ENCODE data around the gene CACNA1I. TPM values are rescaled to one million over a fixed set of nuclear protein-coding genes. Genes with fewer than 3 reads are reported as not detected.

The CACNA1I gene
- total RNA-seq, 2 donors from 2014 or later = 0.69 to 1.0 TPM

- Histone ChIP-seq H3K27ac (no peak overlapping the region), H3K9me3 (no peaks in the 10 kb centered on the region), H3K4me3 (no peak overlapping the region), H3K9ac (ENCODE audit: low read depth in 2 of 2, low read length in 2 of 2) (no peak overlapping the region), H3K4me1 (no peaks in the 10 kb centered on the region), H3K36me3 (no peaks in the 10 kb centered on the region), H3K27me3 (no peaks in the 10 kb centered on the region)
- TF ChIP-seq CTCF (IDR thresholded peaks at IDR 0.05) = no peak
- intact Hi-C loops (cut with DNase I) = loop anchor here (10.0 kb wide), 1 partner anchor 807 kb away; the partner anchor contains the start of gene ADSL
- DNase-seq = no peak
Measured at GRCh38 chr22:39537975-39538374, 32.6 kb upstream of the CACNA1I start.

GRCh38 chr22:39543095-39543494 lies 27.5 kb upstream of the CACNA1I start:
- intact Hi-C loops (cut with DNase I) = no loop called here
- Histone ChIP-seq H3K27me3 (no peaks in the 10 kb centered on the region), H3K9me3 (no peaks in the 10 kb centered on the region), H3K27ac (no peak overlapping the region), H3K36me3 (no peaks in the 10 kb centered on the region), H3K4me1 (no peaks in the 10 kb centered on the region), H3K4me3 (no peak overlapping the region), H3K9ac (ENCODE audit: low read depth in 2 of 2, low read length in 2 of 2) (no peak overlapping the region)
- TF ChIP-seq CTCF (IDR thresholded peaks at IDR 0.05) = no peak
- DNase-seq = no peak

GRCh38 chr22:39545386-39546365 lies 24.9 kb upstream of the CACNA1I start:
- no peak for TF ChIP-seq CTCF (IDR thresholded peaks at IDR 0.05)
- Histone ChIP-seq H3K27ac (no peak overlapping the region), H3K36me3 (no peaks in the 10 kb centered on the region), H3K27me3 (no peaks in the 10 kb centered on the region), H3K9me3 (no peaks in the 10 kb centered on the region), H3K4me1 (no peaks in the 10 kb centered on the region), H3K9ac (ENCODE audit: low read depth in 2 of 2, low read length in 2 of 2) (no peak overlapping the region), H3K4me3 (no peak overlapping the region)
- intact Hi-C loops (cut with DNase I) = no loop called here
- peak; percentile 65 for DNase-seq

- H3K4me1 ChIP-seq = no peaks in the 10 kb centered on the region
- H3K27ac ChIP-seq = no peak overlapping the region
- intact Hi-C loops (cut with DNase I) = no loop called here
- no peak overlapping the region for H3K9ac ChIP-seq (ENCODE audit: low read depth in 2 of 2, low read length in 2 of 2)
- TF ChIP-seq CTCF (IDR thresholded peaks at IDR 0.05) = no peak
- H3K4me3 ChIP-seq = no peak overlapping the region
- no peaks in the 10 kb centered on the region for H3K36me3 ChIP-seq
- H3K27me3 ChIP-seq = no peaks in the 10 kb centered on the region
- no peak for DNase-seq
- no peaks in the 10 kb centered on the region for H3K9me3 ChIP-seq
Measured at GRCh38 chr22:39546889-39547586, 23.5 kb upstream of the CACNA1I start.

GRCh38 chr22:39547587-39547947 lies 23.0 kb upstream of the CACNA1I start:
- Histone ChIP-seq H3K27ac (no peak overlapping the region), H3K4me3 (no peak overlapping the region), H3K9ac (ENCODE audit: low read depth in 2 of 2, low read length in 2 of 2) (no peak overlapping the region), H3K27me3 (no peaks in the 10 kb centered on the region), H3K36me3 (no peaks in the 10 kb centered on the region), H3K4me1 (no peaks in the 10 kb centered on the region), H3K9me3 (no peaks in the 10 kb centered on the region)
- no peak for TF ChIP-seq CTCF (IDR thresholded peaks at IDR 0.05)
- intact Hi-C loops (cut with DNase I) = no loop called here
- DNase-seq = no peak
